ENCODE data around the gene SYK.
"Not testable (repeated sequence)": the region's sequence is repeated elsewhere in the genome, so short reads cannot be mapped to it uniquely, and the experiment has no call there.

SYK gene

DNA sequence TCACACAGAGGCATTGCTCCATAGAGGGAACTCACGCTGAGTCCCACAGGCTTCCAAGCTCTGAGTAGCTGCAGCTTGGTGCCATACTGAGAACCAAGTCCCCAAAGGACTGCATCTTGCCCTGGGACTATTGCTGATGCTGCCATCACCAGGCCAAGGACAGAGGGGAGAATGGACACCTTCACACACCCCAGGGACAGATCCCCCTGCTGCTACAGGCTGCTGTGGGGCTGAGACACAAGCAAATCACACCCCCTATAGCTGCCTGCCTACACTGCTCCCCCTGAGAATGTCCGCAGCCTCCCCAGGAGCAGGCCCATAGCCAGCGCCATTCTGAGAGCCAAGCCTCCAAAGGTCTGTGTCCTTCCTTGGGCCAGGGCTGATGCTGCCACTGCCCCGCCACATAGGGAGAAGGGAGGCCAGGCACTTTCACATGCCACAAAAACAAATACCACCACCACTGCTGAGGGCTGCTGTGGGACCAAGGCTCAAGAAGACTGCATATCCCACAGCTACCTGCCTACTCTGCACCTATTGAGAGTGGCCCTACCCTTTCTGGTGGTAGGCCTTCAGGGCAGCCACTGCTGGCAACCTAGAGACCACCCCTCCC, 81.5 kb downstream of the SYK start:
- no peak for DNase-seq

DNA sequence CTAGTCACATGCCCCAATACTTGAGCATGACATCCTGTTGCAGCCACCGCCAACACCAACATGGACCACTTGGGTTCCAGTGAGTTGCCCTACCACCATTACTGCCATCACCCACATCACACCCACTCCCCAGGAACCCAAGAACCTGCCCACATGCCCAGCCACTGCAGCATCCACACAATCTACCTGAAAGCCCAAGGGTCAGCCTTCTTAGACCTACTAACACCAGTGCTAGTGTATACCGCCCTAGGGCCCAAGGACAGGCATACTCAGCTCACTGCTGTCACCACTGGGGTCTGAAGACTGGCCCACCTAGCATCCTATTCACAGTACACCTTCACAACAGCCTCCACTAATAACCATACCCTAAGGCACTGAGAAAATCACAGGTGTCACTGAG, 82.0 kb downstream of the SYK start:
- no peak for DNase-seq

DNA sequence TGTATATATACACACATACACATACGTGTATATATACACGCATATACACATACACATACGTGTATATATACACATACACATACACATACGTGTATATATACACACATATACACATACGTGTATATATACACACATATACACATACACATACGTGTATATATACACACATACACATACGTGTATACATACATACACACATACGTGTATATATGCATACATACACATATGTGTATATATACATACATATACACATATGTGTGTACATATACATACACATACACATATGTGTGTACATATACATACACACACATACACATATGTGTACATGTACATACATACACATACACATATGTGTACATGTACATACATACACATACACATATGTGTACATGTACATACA, 82.6 kb downstream of the SYK start:
- no peak for DNase-seq

DNA sequence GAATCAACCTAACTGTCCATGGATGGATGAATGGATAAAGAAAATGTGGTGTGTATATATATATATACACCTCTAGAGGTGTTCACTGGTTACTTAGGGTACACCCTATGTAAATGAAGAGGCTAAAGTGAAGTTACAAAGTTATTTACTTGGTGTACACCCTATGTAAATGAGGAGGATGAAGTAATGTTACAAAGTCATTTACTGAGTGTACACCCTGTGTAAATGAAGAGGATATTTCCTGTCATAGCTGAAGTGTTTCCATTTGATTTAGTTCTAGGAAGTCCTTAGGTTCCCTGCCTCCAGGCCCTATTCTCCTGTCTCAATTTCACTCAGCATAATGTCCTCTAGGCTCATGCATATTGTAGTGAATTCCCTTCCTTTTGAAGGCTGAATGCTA, 85.2 kb downstream of the SYK start:
- not testable (repeated sequence) for DNase-seq

DNA sequence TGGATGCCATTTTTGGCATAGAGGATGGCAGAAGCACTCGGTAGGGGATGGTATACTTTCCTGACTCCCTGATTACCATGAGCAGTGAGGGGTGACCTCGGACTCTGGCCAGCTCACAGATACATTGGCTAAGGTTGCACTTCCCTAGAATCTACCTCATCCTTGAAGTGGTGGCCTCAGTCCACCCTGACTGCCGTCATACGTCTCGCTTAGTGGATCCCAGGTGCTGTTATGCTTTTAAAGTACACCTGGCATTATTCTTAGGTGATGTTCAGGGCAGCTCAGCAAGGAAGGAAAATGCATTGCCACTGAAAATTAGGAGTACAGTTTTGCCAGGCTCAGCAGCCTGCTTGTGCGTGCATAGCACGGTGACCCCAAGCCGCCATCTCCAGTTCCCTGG, 87.3 kb downstream of the SYK start:
- no peak for DNase-seq

DNA sequence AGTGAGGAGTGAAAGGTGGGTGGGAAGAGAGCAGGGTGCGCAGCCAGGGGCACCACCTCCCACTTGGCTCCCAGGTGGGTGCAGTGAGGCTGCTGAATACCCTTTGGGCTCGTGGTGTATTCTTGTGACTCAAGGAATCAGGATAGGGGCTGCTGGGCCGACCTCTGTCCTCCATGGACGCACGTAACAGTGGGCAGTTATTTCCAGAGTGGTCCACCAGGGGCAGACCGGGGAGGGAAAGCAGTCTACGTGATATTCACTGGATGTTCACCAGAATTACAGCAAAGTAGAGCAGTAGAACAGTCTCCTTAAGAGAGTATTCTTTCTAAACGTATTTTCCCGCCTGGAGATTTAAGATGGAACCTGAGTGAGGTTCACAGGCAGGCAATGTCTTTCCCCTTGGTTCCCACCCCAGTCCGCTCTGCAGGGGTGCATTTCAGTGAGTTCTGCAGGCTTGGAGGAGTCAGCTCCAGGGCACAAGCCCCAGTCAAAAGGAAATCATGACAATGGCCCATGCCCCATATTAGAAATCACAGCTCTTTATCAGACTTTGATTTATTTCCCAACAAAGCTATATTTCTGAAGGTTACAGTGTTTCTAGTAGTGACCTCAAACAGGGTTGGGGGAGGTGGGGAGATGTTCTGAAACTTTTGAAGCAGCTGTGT, 88.7 kb downstream of the SYK start:
- DNase-seq: no peak

DNA sequence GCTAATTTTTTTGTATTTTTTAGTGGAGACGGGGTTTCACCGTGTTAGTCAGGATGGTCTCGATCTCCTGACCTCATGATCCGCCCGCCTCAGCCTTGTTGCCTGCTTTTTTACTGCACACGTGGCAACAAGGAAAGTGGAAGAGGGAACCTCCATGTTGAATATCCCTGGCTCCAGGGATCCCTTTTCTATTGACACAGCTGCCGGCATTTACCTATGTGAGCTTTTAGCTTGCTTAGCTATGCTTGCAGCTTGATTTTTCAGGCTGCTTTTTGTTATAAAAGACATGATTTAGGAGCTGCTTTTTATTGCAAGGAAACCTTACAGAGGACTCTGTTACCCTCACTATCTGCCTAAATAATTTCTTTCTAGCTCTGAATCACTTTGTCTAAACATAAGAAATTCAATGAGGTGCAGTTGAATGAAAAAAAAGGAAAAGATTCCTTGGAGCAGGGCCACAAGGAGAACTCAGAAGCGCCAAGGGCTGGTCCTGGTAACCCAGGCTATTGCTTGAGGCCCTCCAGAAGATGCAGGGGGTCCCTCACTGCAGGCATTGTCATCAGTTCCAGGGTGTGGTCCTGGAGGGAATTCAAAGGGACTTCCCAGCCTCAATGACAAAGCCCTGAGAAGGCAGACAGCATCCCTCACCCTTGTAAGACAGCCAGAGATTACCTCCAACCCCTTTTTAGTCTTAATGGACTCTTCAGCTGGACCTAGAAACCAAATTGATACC, 89.9 kb downstream of the SYK start:
- DNase-seq: no peak

DNA sequence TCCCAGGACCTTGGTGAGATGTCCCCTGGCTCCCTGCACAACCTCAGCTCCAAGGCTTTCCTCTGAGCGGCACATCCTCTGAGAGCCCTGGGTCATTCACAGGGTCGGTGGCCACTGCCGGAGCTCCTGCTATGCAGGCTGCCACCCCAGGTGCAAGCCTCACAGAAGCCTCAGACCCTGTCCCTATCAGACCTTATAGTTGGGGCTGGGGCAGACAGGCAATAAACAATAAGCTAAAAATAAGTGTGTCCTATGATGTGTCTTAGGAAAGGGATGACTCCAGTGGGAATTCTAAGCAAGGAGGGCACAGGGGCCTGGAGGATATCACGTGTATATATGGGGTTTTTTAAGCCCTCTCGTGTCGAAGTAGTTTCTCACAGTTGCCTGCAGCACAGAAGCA, 91.3 kb downstream of the SYK start:
- DNase-seq: no peak

DNA sequence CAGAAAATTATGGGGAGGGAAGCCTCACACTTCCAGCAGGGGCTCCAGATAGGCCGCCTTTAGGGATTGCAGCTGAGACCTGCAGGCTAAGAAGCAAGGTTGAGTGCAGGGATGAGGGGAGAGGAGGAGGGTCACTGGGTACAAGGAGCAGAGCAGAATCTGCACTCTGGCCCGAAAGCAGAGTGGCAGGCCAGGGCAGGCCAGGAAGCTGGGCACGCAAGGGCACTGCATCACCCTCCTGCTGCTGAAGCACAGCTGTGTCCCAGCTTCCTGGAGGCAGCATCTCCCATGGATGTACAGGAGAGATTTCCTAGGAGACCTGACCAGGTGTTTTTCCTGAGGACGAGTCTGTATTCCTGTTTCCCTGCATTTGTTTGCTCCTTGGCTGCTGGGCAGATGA, 92.1 kb downstream of the SYK start:
- no peak for DNase-seq

DNA sequence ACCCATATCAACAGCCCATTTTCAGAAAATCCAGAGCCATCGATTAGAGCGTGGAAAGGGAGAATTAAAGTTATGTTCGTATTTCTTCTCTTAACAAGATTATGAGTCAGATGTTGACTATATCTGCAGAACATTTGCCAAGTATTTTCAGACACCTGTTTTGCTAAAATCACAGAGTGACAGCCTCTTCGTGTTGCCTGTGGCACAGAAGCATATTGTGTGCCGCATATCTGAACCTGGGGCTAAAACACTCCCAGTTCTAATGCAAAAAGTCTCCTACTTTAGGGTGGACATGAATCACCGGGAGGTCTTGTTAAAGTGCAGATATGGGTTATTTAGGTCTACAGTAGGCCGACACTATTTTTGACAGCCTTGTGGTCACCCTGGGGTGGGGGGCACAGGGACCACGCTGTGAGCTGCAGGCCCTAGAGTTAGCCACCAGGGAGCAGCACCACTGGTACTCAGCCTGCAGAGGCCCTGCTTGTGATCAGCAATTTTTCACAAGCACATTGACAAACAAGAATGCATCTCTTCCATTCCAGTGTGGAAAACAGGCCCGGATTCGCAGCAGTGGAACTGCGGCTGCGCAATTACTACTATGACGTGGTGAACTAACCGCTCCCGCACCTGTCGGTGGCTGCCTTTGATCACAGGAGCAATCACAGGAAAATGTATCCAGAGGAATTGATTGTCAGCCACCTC, 93.5 kb downstream of the SYK start:
- no peak for DNase-seq

DNA sequence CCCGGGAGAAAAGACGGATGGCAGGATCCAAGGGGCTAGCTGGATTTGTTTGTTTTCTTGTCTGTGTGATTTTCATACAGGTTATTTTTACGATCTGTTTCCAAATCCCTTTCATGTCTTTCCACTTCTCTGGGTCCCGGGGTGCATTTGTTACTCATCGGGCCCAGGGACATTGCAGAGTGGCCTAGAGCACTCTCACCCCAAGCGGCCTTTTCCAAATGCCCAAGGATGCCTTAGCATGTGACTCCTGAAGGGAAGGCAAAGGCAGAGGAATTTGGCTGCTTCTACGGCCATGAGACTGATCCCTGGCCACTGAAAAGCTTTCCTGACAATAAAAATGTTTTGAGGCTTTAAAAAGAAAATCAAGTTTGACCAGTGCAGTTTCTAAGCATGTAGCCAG, 94.2 kb downstream of the SYK start:
- DNase-seq: no peak

DNA sequence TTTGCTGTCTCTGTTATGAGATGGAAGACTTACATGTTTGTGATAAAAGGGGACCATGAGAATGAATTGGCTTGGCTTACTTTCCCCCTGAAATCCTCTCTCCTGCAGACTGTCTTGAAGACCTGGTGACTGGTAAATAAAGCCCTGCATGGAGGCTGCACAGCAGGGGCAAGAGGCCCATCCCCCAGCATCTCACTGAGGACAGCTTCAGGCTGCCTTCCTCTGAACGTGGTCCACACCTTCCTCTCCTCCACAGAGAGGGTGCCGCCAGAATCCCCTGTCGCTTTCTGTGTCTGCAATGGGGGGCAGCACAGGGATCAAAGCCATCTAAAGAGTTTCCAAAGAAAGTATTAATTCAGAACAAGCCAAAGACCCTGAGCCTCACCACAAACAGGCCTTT, 94.6 kb downstream of the SYK start:
- DNase-seq: no peak

DNA sequence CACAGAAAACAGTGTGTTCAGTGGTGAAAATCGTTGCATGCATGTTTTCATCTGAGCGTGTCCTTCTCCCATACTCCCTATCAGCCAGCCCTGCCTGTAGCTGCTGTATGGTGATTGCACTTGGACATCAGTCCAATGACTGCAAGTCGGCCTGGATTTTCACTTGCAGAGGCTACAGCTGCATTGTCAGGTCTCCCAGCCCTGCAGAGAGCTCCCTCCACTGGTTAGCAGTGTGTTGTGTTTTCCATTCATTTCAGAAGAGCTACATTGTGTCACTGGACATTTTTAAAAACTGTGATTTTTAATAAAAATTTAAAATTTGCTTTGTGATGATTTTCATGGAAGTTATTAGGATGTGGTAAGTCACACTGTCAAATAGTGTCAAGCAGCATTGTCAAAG, 96.6 kb downstream of the SYK start:
- DNase-seq: no peak

DNA sequence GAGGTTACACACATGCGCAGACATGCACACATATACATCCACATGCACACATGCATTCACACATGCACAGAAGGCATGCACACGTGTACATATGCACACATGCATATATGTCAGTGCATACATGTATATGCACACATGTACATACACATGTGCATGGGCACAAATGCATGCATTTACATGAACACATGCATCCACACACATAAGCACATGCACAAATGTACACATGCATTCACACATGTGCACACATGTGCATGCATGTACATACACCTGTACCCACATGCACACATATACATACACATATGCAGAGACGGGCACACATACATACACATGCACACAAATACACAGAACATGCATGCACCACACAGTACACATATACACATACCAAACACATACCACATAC, 97.7 kb downstream of the SYK start:
- no peak for DNase-seq

DNA sequence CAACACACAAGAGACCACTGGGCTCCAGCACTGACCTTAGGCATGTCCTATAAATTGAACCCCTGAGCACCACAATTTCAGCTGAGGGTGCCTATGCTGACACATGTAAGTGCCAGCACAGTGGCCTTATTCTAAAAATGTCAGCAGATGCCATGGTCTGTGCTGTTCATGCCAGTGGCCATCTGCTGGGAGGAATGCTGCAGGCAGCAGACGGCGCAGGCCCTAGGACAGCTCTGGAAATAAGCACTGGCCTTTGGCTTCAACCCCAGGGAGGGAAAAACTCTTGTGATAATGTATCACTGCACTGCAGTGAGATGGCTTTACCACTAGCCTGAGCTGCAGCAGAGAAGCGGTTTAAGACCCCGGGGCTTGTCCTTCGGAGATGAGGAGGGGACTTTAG, 98.5 kb downstream of the SYK start:
- no peak for DNase-seq

DNA sequence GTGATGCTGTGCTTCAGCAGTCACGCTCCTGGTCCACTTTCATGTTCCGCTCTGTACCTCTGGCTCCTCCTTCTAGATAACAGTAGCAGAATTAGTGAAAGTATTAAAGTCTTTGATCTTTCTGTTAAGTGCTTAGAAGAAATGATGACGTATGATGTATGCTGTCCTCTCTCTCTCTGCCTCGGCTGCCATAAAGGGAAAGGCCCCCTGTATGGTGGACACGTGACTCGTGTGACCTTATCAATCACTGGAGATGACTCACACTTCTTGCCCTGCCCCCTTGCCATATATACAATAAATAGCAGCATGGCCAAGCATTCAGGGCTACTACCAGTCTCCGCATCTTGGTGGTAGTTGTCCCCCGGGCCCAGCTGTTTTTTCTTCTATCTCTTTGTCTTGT, 100.3 kb downstream of the SYK start:
- DNase-seq: no peak

DNA sequence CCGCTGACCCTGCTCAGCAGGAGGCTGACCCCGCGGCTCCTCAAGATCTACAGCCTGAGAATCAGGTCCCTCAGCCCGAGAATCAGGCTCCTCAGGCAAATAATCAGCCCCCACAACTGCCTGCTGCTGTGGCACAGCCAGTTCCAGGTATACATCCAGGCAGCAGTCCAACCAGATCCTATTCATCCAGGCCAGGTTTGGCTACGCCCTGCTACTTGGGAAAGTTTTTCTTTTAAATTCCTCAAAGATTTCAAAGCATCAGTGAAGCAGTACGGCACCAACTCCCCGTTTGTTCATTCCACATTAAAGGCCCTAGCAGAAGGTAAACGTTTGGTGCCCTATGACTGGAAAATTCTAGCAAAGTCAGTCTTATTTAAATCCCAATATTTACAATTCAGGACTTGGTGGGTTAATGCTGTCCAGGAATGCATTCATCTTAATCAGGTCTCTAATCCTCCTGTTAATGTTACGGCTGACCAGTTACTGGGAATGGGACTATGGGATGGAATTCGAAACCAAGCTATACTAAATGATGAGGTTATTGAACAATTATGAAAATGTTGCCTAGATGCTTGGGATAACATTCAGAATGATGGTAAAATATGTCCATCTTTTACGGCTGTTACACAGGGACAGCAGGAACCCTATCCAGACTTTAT, 102.3 kb downstream of the SYK start:
- DNase-seq: no peak

DNA sequence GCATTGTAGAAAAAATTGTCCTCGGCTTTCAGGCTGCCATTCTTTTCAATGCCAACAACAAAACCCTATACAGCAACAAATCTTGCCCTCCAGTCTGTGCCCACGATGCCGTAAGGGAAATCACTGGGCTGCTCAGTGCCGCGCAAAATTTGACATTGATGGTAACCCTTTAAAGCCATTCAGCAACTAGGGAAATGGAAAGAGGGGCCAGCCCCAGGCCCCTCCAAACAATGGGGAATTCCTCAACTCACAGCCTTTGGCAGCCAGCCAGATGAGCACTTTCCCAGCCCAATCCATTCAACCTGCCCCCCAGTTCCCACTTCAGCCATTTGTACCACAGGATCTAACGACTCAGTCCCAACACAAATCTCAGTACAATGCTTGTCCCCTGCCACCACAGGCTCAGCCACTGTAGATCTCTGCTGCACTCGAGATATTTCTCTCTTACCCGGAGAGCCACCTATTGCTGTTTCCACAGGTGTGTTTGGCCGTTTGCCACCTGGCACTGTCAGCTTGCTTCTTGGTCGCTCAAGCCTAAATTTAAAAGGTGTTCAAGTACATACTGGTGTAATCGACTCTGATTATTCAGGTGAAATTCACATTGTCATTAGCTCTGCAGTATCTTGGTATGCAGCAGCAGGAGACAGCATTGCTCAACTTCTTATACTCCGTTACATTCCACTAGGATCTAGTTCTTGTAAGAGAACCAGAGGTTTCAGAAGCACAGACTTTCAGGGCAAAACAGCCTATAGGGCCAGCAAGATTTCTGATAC, 103.3 kb downstream of the SYK start:
- no peak for DNase-seq

DNA sequence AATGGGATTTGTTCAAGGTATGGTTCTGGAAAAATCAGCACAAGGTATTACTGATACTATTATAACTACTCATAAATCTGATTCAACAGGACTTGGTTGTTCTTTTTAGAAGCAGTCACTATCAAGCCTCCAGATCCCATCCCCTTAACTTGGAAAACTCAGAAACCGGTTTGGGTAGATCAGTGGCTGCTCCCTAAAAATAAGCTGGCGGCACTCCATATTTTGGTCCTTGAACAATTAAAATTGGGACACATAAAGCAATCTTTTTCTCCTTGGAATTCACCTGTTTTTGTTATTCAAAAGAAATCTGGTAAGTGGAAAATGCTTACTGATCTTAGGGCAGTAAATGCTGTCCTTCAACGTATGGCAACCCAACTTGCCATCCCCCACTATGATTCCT, 104.2 kb downstream of the SYK start:
- no peak for DNase-seq

DNA sequence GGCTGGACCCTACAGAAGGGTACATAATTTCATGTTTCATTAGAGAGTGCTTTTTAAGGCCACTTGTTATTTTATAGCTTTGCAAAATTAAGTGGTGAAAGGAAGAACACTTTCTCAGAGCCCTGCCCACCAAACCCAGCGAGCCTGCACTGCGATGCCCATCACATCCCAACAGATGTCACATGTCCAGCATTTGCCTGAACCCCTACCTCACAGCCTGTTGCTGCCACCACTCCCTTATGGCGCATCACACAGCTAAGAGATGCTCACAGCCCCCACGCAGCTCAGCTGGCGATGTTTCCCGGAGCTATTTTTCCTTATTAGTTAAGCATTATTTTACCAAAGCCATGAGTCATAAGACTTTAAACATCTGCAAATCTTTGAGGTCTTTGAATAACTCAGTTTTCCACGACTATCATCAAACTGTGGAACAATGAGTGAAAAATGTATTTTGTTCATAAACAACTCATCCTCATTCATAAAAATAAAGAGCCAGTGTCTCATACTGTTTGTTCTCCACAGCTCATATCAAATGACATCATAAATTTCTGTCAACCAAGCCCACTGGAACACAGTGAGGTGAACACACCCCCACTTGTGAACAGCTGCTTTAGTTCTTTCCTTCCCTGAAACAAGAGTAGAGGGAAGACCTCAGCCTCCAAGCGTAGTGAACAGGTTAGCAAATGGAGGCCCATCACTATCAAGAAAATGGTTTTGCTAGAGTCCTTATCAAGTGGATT, 104.9 kb downstream of the SYK start:
- DNase-seq: no peak

DNA sequence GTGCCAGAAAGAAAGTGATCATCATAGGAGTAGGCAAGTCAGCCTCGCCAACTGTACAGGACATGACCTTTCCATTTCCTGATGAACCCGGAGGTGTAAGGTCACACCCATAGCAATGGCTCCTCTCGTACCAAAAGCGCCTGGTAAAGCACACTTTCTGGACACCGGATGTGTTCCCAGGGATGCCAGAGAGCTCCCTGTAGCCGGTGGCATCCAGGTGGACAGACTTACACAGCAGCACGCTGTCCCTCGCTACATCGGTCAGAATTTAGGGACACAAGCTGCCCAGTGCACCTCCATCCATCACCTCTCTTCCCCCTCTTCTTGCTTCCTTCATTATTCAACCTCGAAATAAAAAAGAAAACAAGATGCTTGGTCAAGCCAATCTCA, 105.4 kb downstream of the SYK start:
- DNase-seq: no peak

DNA sequence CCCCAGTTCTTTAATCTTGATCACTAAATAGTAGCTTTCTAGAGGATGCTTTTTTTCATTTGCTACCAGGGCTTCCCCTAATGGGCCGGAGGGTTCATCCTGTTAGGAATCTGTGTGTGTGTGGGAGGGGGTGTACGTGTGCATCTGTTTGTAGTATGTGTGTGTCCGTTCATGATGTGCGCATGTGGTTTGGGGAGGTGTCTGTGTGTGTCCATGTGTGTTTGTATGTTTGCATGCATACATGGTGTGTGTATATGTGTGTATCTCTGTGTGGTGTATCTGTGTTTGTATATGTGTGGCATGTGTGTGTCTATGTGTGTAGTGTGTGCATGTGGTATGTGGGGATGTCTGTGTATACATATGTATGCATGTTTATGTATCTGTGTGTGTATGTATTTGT, 106.2 kb downstream of the SYK start:
- no peak for DNase-seq
